Kidney epithelial cell (primary cell): ENCODE data around the gene GSTM2. TPM values are rescaled to one million over a fixed set of nuclear protein-coding genes. Genes with fewer than 3 reads are reported as not detected.
"Not testable (repeated sequence)": the region's sequence is repeated elsewhere in the genome, so short reads cannot be mapped to it uniquely, and the experiment has no call there.

Source experiments
- DNase-seq: peaks from one replicate; pipeline ENCODE4 v3.0.0-alpha.2; 2010; ENCODE audit warnings: low read depth
- H3K27me3 ChIP-seq: 2 replicates; pipeline ENCODE4 v1.6.0; 2011; ENCODE audit warnings: low read length; ENCODE audit not compliant: control insufficient read depth, insufficient read depth
- H3K36me3 ChIP-seq: 2 replicates; pipeline ENCODE4 v1.5.1; 2011; ENCODE audit warnings: low read length; ENCODE audit not compliant: control insufficient read depth, insufficient read depth
- H3K4me3 ChIP-seq: 2 replicates; pipeline ENCODE4 v1.5.1; 2011; ENCODE audit warnings: low read depth, mild to moderate bottlenecking, control low read depth, low read length
- total RNA-seq: library from RNA; depleted of rRNA; stranded (reverse); fragments of >200 nt; gene quantifications from 2 replicates; pipeline ENCODE4 v1.2.3, GENCODE V29; 2015
- TF ChIP-seq, protein P1 (sequence below): IDR thresholded peaks from 2 replicates; pipeline ENCODE4 v1.5.1; 2011; ENCODE audit warnings: mild to moderate bottlenecking, moderate library complexity, low read length, control low read depth, inconsistent platforms; ENCODE audit not compliant: insufficient read depth, poor library complexity, severe bottlenecking

Gene GSTM2
- total RNA-seq, 1 donor from 2014 or later = 3.8 TPM

DNA sequence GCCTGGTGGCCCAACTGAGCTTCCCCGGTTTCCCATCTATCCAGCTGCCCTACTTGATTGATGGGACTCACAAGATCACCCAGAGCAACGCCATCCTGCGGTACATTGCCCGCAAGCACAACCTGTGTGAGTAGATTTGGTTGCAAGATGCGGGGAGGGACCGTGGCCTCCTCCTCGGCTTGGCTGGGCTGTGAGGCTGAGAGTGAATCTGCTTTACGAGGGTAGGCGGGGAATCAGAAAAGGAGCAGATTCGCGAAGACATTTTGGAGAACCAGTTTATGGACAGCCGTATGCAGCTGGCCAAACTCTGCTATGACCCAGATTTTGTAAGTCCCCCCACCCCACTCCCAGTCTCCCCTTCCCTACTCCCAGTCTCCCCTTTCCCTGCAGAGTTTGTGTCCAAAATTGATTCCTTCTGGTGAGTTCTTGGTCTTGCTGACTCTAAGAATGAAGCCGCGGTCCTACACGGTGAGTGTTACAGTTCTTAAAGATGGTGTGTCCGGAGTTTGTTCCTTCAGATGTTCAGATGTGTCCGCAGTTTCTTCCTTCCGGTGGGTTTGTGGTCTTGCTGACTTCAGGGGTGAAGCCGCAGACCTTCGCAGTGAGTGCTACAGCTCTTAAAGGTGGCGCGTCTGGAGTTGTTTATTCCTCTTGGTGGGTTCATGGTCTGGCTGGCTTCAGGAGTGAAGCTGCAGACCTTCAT, 1.5 kb downstream of the GSTM2 start:
- Histone ChIP-seq H3K27me3 (no peaks in the 10 kb centered on the region), H3K4me3 (no peak overlapping the region), H3K36me3 (no peaks in the 10 kb centered on the region)
- no peak for DNase-seq
- TF ChIP-seq, protein P1, sequence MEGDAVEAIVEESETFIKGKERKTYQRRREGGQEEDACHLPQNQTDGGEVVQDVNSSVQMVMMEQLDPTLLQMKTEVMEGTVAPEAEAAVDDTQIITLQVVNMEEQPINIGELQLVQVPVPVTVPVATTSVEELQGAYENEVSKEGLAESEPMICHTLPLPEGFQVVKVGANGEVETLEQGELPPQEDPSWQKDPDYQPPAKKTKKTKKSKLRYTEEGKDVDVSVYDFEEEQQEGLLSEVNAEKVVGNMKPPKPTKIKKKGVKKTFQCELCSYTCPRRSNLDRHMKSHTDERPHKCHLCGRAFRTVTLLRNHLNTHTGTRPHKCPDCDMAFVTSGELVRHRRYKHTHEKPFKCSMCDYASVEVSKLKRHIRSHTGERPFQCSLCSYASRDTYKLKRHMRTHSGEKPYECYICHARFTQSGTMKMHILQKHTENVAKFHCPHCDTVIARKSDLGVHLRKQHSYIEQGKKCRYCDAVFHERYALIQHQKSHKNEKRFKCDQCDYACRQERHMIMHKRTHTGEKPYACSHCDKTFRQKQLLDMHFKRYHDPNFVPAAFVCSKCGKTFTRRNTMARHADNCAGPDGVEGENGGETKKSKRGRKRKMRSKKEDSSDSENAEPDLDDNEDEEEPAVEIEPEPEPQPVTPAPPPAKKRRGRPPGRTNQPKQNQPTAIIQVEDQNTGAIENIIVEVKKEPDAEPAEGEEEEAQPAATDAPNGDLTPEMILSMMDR = no peak

DNA sequence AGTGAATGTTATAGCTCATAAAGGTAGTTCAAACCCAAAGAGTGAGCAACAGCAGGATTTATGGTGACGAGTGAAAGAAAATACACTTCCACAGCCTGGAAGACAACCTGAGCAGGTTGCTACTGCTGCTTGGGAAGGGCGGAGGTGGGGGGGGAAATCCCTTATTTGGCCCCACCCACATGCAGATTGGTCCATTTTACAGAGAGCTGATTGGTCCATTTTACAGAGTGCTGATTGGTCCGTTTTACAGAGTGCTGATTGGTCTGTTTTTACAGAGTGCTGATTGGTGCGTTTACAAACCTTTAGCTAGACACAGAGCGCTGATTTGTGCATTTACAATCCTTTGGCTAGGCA, 2.1 kb downstream of the GSTM2 start:
- not testable (repeated sequence) for H3K4me3 ChIP-seq, H3K27me3 ChIP-seq, DNase-seq, H3K36me3 ChIP-seq

DNA sequence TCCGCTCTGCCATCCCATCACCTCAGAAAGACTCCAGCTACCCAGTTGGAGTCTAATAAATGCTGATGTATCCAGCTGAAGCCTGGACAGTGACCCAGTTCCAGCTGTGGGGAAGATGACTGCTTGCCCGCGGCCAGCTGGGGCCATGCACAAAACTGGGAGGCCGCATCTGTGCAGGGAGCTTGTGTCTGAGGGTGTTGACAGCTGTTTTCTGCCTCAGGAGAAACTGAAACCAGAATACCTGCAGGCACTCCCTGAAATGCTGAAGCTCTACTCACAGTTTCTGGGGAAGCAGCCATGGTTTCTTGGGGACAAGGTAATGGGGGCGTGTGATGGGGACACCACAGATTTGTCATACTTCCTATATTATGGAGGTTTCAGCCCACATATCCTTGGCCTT, 3.2 kb downstream of the GSTM2 start:
- DNase-seq = no peak
- TF ChIP-seq, protein P1 = no peak
- Histone ChIP-seq H3K27me3 (no peaks in the 10 kb centered on the region), H3K36me3 (no peaks in the 10 kb centered on the region), H3K4me3 (no peak overlapping the region)

- not testable (repeated sequence) for H3K36me3 ChIP-seq, H3K4me3 ChIP-seq, H3K27me3 ChIP-seq, DNase-seq
These were observed 6.0 kb downstream of the GSTM2 start for GRCh38 chr1:109673861-109674260.

- H3K27me3 ChIP-seq, H3K4me3 ChIP-seq, DNase-seq, H3K36me3 ChIP-seq: not testable (repeated sequence)
These were observed 9.0 kb downstream of the GSTM2 start for GRCh38 chr1:109676683-109677381.

GRCh38 chr1:109677459-109677858, 9.6 kb downstream of the GSTM2 start:
- TF ChIP-seq, protein P1 = no peak
- no peaks in the 10 kb centered on the region for H3K36me3 ChIP-seq
- H3K27me3 ChIP-seq = no peaks in the 10 kb centered on the region
- H3K4me3 ChIP-seq = no peak overlapping the region
- no peak for DNase-seq

DNA sequence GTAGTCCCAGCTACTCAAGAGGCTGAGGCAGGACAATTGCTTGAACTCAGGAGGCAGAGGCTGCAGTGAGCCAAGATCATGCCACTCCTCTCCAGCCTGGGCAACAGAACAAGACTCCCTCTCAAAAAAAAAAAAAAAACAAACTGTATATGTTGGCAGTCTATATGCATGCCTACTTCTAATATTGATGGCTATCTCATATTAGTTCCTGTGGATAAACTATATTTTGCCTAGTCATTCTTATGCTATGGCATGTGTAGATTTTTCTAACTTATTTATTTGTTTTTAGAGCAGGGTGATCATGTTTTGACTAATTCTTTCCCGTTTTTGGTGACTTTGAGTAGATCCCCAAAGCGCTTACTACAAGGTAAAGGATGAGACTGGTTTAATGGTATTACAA, 10.8 kb downstream of the GSTM2 start:
- not testable (repeated sequence) for H3K4me3 ChIP-seq, DNase-seq, H3K27me3 ChIP-seq, H3K36me3 ChIP-seq

- not testable (repeated sequence) for DNase-seq, H3K27me3 ChIP-seq
These were observed 16.9 kb downstream of the GSTM2 start for GRCh38 chr1:109684777-109685176.

DNA sequence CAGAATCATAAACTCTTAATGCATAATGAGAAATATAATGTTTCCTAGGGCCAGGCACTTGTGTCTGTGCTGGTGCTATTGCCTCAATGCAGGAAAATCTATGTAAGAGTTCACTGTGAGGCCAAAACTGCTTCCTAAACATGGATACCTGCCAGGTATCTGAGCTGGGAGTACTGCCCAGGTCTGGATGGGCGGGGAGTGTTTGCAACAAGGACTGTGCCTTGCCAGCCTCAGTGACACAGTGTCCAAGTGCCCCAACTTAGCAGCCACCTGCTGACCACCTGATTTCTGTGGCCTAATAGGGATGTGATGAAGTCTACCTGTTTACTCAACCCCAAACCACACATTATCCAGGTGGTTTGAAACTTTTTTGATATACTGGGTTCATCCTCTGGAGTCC, 17.5 kb downstream of the GSTM2 start:
- H3K36me3 ChIP-seq, DNase-seq, H3K4me3 ChIP-seq, H3K27me3 ChIP-seq: not testable (repeated sequence)

More at GRCh38 chr1:109684777-109685176, 16.9 kb downstream of the GSTM2 start:
- H3K4me3 ChIP-seq, H3K36me3 ChIP-seq: not testable (repeated sequence)

- not testable (repeated sequence) for H3K36me3 ChIP-seq, H3K27me3 ChIP-seq, H3K4me3 ChIP-seq, DNase-seq
These were observed 18.0 kb downstream of the GSTM2 start for GRCh38 chr1:109685890-109686289.

DNA sequence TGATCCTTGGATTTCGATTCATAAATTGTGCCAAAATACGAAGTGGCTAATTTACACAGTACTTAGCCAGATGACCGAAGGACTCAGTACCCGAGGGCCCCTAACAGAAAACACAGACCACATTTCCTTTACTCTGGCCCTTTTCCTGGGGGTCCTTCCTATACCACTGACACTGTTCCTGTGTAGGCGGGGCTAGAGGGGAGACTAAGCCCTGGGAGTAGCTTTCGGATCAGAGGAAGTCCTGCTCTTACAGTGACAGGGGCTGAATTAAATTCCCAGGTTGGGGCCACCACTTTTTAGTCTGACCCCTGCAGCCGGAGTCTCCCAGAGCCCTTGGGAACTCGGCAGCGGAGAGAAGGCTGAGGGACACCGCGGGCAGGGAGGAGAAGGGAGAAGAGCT, 19.3 kb downstream of the GSTM2 start:
- not testable (repeated sequence) for H3K4me3 ChIP-seq, H3K27me3 ChIP-seq, DNase-seq, H3K36me3 ChIP-seq
